C4-2B (cell line): ENCODE data around the gene MAG.

Source experiments
- H3K27ac ChIP-seq: fragments of 450-650 bp; 2 replicates; pipeline ENCODE4 v1.5.1; 2017
- ZFX ChIP-seq: fragments of 450-650 bp; IDR thresholded peaks from 2 replicates; pipeline ENCODE4 v1.6.1; 2017
- TF ChIP-seq, protein P1 (sequence below): fragments of 450-650 bp; conservative IDR thresholded peaks from 2 replicates; pipeline ENCODE4 v1.5.1; 2017; ENCODE audit warnings: mild to moderate bottlenecking

The MAG gene

DNA sequence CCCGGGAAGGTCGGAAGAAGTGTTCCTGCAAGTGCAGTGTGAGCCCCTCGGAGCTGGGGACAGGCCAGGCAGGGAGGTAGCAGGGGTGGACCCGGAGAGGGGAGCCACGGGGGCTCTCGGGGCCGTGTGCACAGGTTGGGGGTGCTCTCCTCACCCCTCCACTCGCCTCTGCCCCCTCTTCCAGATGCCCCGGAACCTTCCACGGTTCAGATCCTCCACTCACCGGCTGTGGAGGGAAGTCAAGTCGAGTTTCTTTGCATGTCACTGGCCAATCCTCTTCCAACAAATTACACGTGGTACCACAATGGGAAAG lies 46.0 kb downstream of the MAG start:
- TF ChIP-seq, protein P1, sequence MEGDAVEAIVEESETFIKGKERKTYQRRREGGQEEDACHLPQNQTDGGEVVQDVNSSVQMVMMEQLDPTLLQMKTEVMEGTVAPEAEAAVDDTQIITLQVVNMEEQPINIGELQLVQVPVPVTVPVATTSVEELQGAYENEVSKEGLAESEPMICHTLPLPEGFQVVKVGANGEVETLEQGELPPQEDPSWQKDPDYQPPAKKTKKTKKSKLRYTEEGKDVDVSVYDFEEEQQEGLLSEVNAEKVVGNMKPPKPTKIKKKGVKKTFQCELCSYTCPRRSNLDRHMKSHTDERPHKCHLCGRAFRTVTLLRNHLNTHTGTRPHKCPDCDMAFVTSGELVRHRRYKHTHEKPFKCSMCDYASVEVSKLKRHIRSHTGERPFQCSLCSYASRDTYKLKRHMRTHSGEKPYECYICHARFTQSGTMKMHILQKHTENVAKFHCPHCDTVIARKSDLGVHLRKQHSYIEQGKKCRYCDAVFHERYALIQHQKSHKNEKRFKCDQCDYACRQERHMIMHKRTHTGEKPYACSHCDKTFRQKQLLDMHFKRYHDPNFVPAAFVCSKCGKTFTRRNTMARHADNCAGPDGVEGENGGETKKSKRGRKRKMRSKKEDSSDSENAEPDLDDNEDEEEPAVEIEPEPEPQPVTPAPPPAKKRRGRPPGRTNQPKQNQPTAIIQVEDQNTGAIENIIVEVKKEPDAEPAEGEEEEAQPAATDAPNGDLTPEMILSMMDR: no peak
- no peak overlapping the region for H3K27ac ChIP-seq

DNA sequence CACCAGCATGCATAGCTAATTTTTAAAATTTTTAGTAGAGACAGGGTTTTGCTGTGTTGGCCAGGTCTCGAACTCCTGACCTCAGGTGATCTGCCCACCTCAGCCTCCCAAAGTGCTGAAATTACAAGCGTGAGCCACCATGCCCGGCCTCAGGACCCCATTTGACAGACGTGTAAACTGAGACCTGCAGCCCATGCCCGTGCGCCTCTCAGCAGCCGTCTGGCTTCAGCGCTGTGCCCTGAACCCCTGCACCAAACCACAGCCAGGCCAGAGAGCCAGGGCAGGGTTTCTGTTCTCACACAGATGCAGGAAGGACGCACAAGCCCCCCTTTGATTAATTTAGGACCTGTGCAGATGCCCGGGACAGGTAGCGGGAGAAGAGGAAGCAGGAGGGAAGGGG lies 48.5 kb downstream of the MAG start:
- no peak overlapping the region for H3K27ac ChIP-seq
- TF ChIP-seq, protein P1: no peak
- no peak for TF ChIP-seq ZFX

DNA sequence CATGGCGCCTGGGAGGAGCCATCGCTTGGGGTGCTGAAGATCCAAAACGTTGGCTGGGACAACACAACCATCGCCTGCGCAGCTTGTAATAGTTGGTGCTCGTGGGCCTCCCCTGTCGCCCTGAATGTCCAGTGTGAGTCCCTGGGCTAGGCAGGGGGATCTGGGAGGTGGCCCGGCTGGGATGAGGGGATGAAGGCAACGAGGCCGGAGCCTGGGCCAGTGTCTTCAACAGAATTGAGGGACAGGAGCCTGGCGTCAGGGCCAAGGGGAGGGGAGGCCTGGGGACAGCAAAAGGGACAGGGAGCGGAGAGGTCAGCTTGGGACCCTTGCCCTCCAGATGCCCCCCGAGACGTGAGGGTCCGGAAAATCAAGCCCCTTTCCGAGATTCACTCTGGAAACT lies 49.0 kb downstream of the MAG start:
- TF ChIP-seq ZFX: no peak
- no peak overlapping the region for H3K27ac ChIP-seq

DNA sequence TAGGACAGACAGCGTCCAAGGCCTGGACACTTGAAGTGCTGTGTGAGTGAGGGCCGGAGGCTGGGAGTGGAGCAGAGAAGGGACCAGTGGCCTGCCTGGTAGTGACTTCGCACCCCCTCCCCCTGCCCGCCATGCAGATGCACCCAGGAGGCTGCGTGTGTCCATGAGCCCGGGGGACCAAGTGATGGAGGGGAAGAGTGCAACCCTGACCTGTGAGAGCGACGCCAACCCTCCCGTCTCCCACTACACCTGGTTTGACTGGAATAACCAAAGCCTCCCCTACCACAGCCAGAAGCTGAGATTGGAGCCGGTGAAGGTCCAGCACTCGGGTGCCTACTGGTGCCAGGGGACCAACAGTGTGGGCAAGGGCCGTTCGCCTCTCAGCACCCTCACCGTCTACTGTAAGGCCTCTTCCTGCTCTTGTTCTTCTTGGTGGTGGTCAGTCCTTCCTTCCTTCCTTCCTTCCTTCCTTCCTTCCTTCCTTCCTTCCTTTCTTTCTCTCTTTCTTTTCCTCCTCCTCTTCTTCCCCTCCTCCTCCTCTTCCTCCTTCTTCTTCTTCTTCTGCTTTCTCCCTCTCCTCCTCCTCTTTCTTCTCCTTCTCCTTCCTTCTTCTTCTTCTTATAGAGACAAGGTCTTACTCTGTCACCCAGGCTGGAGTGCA lies 49.7 kb downstream of the MAG start:
- TF ChIP-seq, protein P1: no peak
- no peak for TF ChIP-seq ZFX
- H3K27ac ChIP-seq: no peak overlapping the region

DNA sequence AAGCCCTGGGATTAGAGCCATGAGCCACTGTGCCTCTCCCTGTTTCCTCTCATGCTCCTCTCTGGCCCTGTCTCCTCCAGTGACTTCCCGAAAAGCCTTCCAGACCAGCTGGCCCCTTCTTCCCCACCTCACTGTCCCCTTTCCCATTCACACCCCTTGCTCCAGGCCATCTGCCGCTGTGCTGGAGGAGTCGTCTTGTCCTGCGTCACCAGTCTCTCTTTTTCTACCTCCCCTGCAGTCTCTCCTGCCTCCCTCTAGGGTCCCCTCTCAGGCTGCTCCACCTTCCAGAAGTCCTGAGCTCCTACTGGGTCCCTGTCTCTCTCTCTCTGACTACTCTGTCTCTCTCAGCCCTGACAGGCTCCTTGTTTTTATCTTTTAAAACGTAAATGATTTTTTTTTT lies 50.5 kb downstream of the MAG start:
- no peak for TF ChIP-seq ZFX
- TF ChIP-seq, protein P1: no peak
- no peak overlapping the region for H3K27ac ChIP-seq

DNA sequence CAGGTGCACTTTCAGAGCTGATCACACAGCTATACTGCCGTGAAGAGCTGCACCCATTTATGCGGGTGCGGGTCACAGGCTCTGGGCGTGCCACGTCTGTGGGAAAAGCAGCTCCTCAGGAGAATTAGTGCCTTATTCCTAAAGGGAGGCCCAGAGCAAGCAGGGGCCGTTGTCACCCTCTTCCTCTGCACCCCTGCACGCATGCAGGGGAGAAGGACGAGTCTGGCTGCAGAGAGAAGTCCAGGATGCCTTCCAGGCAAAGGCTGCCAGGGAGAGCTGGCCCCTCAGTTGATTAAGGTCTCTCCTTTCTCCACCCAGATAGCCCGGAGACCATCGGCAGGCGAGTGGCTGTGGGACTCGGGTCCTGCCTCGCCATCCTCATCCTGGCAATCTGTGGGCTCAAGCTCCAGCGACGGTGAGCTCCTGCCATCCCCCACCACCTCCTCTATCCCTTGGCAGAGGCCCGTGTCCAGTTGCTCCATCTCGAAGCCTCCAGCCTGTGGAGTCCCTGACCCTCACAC lies 52.6 kb downstream of the MAG start:
- no peak overlapping the region for H3K27ac ChIP-seq
- TF ChIP-seq ZFX: no peak
- TF ChIP-seq, protein P1: no peak

DNA sequence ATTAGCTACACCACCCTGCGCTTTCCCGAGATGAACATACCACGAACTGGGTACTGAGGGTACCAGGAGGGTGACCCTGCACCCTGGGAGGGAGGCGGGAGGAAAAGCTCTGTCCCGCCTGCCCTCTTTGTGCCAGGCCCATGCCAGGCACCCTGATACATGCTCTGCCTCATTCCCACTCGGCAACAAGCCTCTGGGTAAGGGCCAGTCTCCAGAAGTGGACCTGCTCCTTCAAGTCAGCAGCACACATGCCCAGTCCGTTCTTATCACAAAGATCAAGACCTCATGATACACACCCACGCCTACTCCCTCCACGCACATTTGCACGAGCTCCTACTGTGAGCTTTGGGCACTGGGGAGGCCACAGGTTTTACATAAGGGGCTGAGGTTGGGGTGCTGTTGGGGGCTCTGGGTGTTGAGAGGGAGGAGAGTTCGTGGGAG lies 53.7 kb downstream of the MAG start:
- no peak for TF ChIP-seq ZFX
- TF ChIP-seq, protein P1: no peak
- no peak overlapping the region for H3K27ac ChIP-seq
